HEK293 (cell line): ENCODE data around the gene CTBP2.
A peak's percentile ranks its signal among the peaks of the same experiment; 100 is the strongest.

Experiments used
- BCL11B ChIP-seq: fragments of 450-650 bp; formaldehyde crosslinking; IDR thresholded peaks from 2 replicates; pipeline ENCODE4 v1.5.1; 2016; ENCODE audit warnings: low read depth, missing biosample characterization, missing genetic modification characterization
- KLF10 ChIP-seq: fragments of 450-650 bp; IDR thresholded peaks from 2 replicates; pipeline ENCODE4 v1.5.1; 2018; ENCODE audit warnings: missing biosample characterization, mild to moderate bottlenecking, missing genetic modification characterization
- SCRT1 ChIP-seq: fragments of 450-650 bp; formaldehyde crosslinking; IDR thresholded peaks from 2 replicates; pipeline ENCODE4 v1.5.1; 2016; ENCODE audit warnings: missing biosample characterization, missing genetic modification characterization, borderline replicate concordance
- ZBTB48 ChIP-seq: fragments of 450-650 bp; formaldehyde crosslinking; IDR thresholded peaks from 2 replicates; pipeline ENCODE4 v1.5.1; 2016; ENCODE audit warnings: missing biosample characterization, missing genetic modification characterization
- ZBTB7A ChIP-seq: fragments of 450-650 bp; formaldehyde crosslinking; IDR thresholded peaks from 2 replicates; pipeline ENCODE4 v1.5.1; 2016; ENCODE audit warnings: low read depth, missing biosample characterization, missing genetic modification characterization
- ZFP37 ChIP-seq: fragments of 450-650 bp; formaldehyde crosslinking; IDR thresholded peaks from 2 replicates; pipeline ENCODE4 v1.5.1; 2016; ENCODE audit warnings: missing biosample characterization, missing genetic modification characterization
- ZNF174 ChIP-seq: fragments of 450-650 bp; formaldehyde crosslinking; IDR thresholded peaks from 2 replicates; pipeline ENCODE4 v1.5.0; 2017; ENCODE audit warnings: missing biosample characterization, mild to moderate bottlenecking, missing genetic modification characterization
- ZNF24 ChIP-seq: fragments of 450-650 bp; formaldehyde crosslinking; IDR thresholded peaks from 2 replicates; pipeline ENCODE4 v1.5.1; 2016; ENCODE audit warnings: missing biosample characterization, missing genetic modification characterization
- ZNF335 ChIP-seq: fragments of 450-650 bp; formaldehyde crosslinking; conservative IDR thresholded peaks from 2 replicates; pipeline ENCODE4 v1.5.1; 2016; ENCODE audit warnings: missing biosample characterization, missing genetic modification characterization
- ZNF394 ChIP-seq: fragments of 450-650 bp; formaldehyde crosslinking; IDR thresholded peaks from 2 replicates; pipeline ENCODE4 v1.5.1; 2016; ENCODE audit warnings: missing biosample characterization, missing genetic modification characterization, mild to moderate bottlenecking, moderate library complexity, borderline replicate concordance
- ZNF433 ChIP-seq: fragments of 450-650 bp; formaldehyde crosslinking; IDR thresholded peaks from 2 replicates; pipeline ENCODE4 v1.5.1; 2016; ENCODE audit warnings: missing biosample characterization, missing genetic modification characterization, low read depth
- ZNF521 ChIP-seq: fragments of 450-650 bp; formaldehyde crosslinking; IDR thresholded peaks from 2 replicates; pipeline ENCODE4 v1.5.1; 2017; ENCODE audit warnings: missing biosample characterization, mild to moderate bottlenecking, missing genetic modification characterization
- ZNF555 ChIP-seq: fragments of 450-650 bp; formaldehyde crosslinking; conservative IDR thresholded peaks from 2 replicates; pipeline ENCODE4 v1.5.1; 2017; ENCODE audit warnings: missing biosample characterization, mild to moderate bottlenecking, missing genetic modification characterization, inconsistent platforms
- ZNF585B ChIP-seq: fragments of 450-650 bp; formaldehyde crosslinking; IDR thresholded peaks from 2 replicates; pipeline ENCODE4 v1.5.1; 2016; ENCODE audit warnings: missing biosample characterization, missing genetic modification characterization
- ZNF621 ChIP-seq: fragments of 450-650 bp; formaldehyde crosslinking; IDR thresholded peaks from 2 replicates; pipeline ENCODE4 v1.5.1; 2017; ENCODE audit warnings: missing biosample characterization, missing genetic modification characterization
- ZNF623 ChIP-seq: fragments of 450-650 bp; formaldehyde crosslinking; IDR thresholded peaks from 2 replicates; pipeline ENCODE4 v1.5.1; 2016; ENCODE audit warnings: missing biosample characterization, missing genetic modification characterization
- ZNF629 ChIP-seq: fragments of 450-650 bp; formaldehyde crosslinking; IDR thresholded peaks from 2 replicates; pipeline ENCODE4 v1.5.1; 2017; ENCODE audit warnings: missing biosample characterization, missing genetic modification characterization
- ZNF654 ChIP-seq: fragments of 450-650 bp; formaldehyde crosslinking; IDR thresholded peaks from 2 replicates; pipeline ENCODE4 v1.5.1; 2016; ENCODE audit warnings: low read depth, missing biosample characterization, missing genetic modification characterization
- ZNF660 ChIP-seq: fragments of 450-650 bp; IDR thresholded peaks from 2 replicates; pipeline ENCODE4 v1.5.1; 2018; ENCODE audit warnings: missing biosample characterization, mild to moderate bottlenecking, missing genetic modification characterization
- ZNF768 ChIP-seq: fragments of 450-650 bp; formaldehyde crosslinking; IDR thresholded peaks from 2 replicates; pipeline ENCODE4 v1.5.1; 2018; ENCODE audit warnings: missing biosample characterization, mild to moderate bottlenecking, missing genetic modification characterization
- ZNF785 ChIP-seq: fragments of 450-650 bp; formaldehyde crosslinking; IDR thresholded peaks from 2 replicates; pipeline ENCODE4 v1.5.1; 2016; ENCODE audit warnings: missing biosample characterization, missing genetic modification characterization
- ZNF830 ChIP-seq: fragments of 450-650 bp; IDR thresholded peaks from 2 replicates; pipeline ENCODE4 v1.5.0; 2018; ENCODE audit warnings: missing biosample characterization, missing genetic modification characterization, low read depth, mild to moderate bottlenecking, moderate library complexity
- ZSCAN23 ChIP-seq: fragments of 450-650 bp; formaldehyde crosslinking; IDR thresholded peaks from 2 replicates; pipeline ENCODE4 v1.5.1; 2016; ENCODE audit warnings: missing biosample characterization, missing genetic modification characterization
- TF ChIP-seq, protein P1 (sequence below): fragments of 450-650 bp; formaldehyde crosslinking; IDR thresholded peaks from 2 replicates; pipeline ENCODE4 v1.5.1; 2016; ENCODE audit warnings: missing biosample characterization, missing genetic modification characterization, borderline replicate concordance
- TF ChIP-seq, protein P2 (sequence below): fragments of 450-650 bp; formaldehyde crosslinking; IDR thresholded peaks from 2 replicates; pipeline ENCODE4 v1.5.1; 2016; ENCODE audit warnings: missing biosample characterization, missing genetic modification characterization
- TF ChIP-seq, protein P3 (sequence below): fragments of 450-650 bp; formaldehyde crosslinking; IDR thresholded peaks from 2 replicates; pipeline ENCODE4 v1.5.1; 2016; ENCODE audit warnings: missing biosample characterization, missing genetic modification characterization, low read depth
- TF ChIP-seq, protein P4 (sequence below): fragments of 450-650 bp; formaldehyde crosslinking; IDR thresholded peaks from 2 replicates; pipeline ENCODE4 v1.5.1; 2016; ENCODE audit warnings: missing biosample characterization, missing genetic modification characterization

Gene CTBP2

DNA sequence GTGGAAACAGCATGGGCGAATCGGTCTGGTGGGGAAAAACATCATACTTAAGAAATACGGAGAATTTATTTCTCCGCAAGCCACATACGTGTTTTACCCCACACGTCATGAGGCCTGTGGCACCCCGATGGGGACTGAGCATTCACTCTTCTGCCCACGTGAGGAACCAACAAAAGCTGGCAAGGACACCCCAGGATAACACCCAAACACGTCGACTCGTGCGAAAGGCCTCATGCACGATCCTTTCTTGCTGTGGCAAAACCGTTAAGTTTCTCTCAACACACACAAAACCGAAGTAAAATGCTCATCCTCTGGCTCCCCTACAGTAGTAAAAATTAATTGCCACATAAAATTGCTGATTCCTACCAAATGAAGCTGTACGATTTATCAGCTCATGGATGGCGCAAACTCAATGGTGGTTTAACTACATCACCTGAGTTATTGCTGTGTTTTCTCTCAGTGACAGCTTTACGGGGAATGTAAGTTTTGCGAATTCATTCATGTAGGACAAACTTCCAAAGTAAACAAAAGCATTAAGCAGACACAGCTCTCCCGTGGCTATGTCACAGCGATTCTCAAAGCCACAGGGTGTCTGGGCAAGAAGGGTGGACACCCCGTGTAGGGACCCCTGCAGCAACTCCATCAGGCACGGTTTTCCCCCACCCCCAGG, 97.0 kb downstream of the CTBP2 start (continued):
- TF ChIP-seq, protein P1, sequence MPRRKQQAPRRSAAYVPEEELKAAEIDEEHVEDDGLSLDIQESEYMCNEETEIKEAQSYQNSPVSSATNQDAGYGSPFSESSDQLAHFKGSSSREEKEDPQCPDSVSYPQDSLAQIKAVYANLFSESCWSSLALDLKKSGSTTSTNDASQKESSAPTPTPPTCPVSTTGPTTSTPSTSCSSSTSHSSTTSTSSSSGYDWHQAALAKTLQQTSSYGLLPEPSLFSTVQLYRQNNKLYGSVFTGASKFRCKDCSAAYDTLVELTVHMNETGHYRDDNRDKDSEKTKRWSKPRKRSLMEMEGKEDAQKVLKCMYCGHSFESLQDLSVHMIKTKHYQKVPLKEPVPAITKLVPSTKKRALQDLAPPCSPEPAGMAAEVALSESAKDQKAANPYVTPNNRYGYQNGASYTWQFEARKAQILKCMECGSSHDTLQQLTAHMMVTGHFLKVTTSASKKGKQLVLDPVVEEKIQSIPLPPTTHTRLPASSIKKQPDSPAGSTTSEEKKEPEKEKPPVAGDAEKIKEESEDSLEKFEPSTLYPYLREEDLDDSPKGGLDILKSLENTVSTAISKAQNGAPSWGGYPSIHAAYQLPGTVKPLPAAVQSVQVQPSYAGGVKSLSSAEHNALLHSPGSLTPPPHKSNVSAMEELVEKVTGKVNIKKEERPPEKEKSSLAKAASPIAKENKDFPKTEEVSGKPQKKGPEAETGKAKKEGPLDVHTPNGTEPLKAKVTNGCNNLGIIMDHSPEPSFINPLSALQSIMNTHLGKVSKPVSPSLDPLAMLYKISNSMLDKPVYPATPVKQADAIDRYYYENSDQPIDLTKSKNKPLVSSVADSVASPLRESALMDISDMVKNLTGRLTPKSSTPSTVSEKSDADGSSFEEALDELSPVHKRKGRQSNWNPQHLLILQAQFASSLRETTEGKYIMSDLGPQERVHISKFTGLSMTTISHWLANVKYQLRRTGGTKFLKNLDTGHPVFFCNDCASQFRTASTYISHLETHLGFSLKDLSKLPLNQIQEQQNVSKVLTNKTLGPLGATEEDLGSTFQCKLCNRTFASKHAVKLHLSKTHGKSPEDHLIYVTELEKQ, result peak; percentile 71; the same call in 1 of the 2 replicates
- TF ChIP-seq, protein P2, sequence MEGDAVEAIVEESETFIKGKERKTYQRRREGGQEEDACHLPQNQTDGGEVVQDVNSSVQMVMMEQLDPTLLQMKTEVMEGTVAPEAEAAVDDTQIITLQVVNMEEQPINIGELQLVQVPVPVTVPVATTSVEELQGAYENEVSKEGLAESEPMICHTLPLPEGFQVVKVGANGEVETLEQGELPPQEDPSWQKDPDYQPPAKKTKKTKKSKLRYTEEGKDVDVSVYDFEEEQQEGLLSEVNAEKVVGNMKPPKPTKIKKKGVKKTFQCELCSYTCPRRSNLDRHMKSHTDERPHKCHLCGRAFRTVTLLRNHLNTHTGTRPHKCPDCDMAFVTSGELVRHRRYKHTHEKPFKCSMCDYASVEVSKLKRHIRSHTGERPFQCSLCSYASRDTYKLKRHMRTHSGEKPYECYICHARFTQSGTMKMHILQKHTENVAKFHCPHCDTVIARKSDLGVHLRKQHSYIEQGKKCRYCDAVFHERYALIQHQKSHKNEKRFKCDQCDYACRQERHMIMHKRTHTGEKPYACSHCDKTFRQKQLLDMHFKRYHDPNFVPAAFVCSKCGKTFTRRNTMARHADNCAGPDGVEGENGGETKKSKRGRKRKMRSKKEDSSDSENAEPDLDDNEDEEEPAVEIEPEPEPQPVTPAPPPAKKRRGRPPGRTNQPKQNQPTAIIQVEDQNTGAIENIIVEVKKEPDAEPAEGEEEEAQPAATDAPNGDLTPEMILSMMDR, result no peak
- peak; percentile 62 for TF ChIP-seq ZNF629 (tag by site-specific recombination)
- TF ChIP-seq ZNF623 (tag by site-specific recombination), result no peak
- TF ChIP-seq, protein P3, sequence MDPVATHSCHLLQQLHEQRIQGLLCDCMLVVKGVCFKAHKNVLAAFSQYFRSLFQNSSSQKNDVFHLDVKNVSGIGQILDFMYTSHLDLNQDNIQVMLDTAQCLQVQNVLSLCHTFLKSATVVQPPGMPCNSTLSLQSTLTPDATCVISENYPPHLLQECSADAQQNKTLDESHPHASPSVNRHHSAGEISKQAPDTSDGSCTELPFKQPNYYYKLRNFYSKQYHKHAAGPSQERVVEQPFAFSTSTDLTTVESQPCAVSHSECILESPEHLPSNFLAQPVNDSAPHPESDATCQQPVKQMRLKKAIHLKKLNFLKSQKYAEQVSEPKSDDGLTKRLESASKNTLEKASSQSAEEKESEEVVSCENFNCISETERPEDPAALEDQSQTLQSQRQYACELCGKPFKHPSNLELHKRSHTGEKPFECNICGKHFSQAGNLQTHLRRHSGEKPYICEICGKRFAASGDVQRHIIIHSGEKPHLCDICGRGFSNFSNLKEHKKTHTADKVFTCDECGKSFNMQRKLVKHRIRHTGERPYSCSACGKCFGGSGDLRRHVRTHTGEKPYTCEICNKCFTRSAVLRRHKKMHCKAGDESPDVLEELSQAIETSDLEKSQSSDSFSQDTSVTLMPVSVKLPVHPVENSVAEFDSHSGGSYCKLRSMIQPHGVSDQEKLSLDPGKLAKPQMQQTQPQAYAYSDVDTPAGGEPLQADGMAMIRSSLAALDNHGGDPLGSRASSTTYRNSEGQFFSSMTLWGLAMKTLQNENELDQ, result no peak
- peak; percentile 65; the same call in 1 of the 2 replicates for TF ChIP-seq SCRT1 (tag by site-specific recombination)
- TF ChIP-seq ZSCAN23 (tag by site-specific recombination), result no peak
- peak; percentile 85 for TF ChIP-seq ZNF24 (tag by site-specific recombination)
- no peak for TF ChIP-seq ZNF585B (tag by site-specific recombination)
- TF ChIP-seq ZBTB7A (tag by site-specific recombination), result no peak
- no peak for TF ChIP-seq ZNF555 (tag by site-specific recombination)
- no peak for TF ChIP-seq ZNF830 (tag by site-specific recombination)
- no peak for TF ChIP-seq ZNF768 (tag by site-specific recombination)
- TF ChIP-seq ZFP37, result no peak
- no peak for TF ChIP-seq ZNF335
- TF ChIP-seq ZNF174 (tag by site-specific recombination), result no peak
- TF ChIP-seq, protein P4, sequence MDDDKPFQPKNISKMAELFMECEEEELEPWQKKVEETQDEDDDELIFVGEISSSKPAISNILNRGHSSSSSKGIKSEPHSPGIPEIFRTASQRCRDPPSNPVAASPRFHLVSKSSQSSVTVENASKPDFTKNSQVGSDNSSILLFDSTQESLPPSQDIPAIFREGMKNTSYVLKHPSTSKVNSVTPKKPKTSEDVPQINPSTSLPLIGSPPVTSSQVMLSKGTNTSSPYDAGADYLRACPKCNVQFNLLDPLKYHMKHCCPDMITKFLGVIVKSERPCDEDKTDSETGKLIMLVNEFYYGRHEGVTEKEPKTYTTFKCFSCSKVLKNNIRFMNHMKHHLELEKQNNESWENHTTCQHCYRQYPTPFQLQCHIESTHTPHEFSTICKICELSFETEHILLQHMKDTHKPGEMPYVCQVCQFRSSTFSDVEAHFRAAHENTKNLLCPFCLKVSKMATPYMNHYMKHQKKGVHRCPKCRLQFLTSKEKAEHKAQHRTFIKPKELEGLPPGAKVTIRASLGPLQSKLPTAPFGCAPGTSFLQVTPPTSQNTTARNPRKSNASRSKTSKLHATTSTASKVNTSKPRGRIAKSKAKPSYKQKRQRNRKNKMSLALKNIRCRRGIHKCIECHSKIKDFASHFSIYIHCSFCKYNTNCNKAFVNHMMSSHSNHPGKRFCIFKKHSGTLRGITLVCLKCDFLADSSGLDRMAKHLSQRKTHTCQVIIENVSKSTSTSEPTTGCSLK (tag by site-specific recombination), result no peak
- TF ChIP-seq ZNF785, result no peak
- peak; percentile 81 for TF ChIP-seq KLF10 (tag by site-specific recombination)
- no peak for TF ChIP-seq ZNF394 (tag by site-specific recombination)
- no peak for TF ChIP-seq ZNF660 (tag by site-specific recombination)
- no peak for TF ChIP-seq ZNF654 (tag by site-specific recombination)
- no peak for TF ChIP-seq ZNF621 (tag by site-specific recombination)
- TF ChIP-seq ZNF433 (tag by site-specific recombination), result no peak
- TF ChIP-seq BCL11B (tag by site-specific recombination), result peak; percentile 96
- no peak for TF ChIP-seq ZBTB48 (tag by site-specific recombination)
- TF ChIP-seq ZNF521 (tag by site-specific recombination), result no peak
